ENCODE measurements around the gene ASXL2. TPM values are rescaled to one million over a fixed set of nuclear protein-coding genes. Genes with fewer than 3 reads are reported as not detected.
"Not testable (repeated sequence)": the region's sequence is repeated elsewhere in the genome, so short reads cannot be mapped to it uniquely, and the experiment has no call there.

ASXL2 gene
- total RNA-seq, 1 donor: 4.4 TPM

- H3K4me1 ChIP-seq (ENCODE audit: insufficient read depth, low read length): no peaks in the 10 kb centered on the region
- H3K9me3 ChIP-seq (ENCODE audit: low read depth, low read length): no peaks in the 10 kb centered on the region
- no peak overlapping the region for H3K4me3 ChIP-seq (ENCODE audit: low read length)
- H3K27me3 ChIP-seq (ENCODE audit: insufficient read depth, low read length): no peaks in the 10 kb centered on the region
These were observed 21.2 kb upstream of the ASXL2 start for GRCh38 chr2:25899404-25899970.

- no peaks in the 10 kb centered on the region for H3K4me1 ChIP-seq (ENCODE audit: insufficient read depth, low read length)
- no peak overlapping the region for H3K4me3 ChIP-seq (ENCODE audit: low read length)
These were observed 19.2 kb upstream of the ASXL2 start for GRCh38 chr2:25897506-25897905.

GRCh38 chr2:25896308-25896707 is 18.0 kb upstream of the ASXL2 start:
- not testable (repeated sequence) for H3K27me3 ChIP-seq (ENCODE audit: insufficient read depth, low read length); H3K9me3 ChIP-seq (ENCODE audit: low read depth, low read length); H3K4me3 ChIP-seq (ENCODE audit: low read length); H3K4me1 ChIP-seq (ENCODE audit: insufficient read depth, low read length)

More at GRCh38 chr2:25897506-25897905, 19.2 kb upstream of the ASXL2 start:
- H3K27me3 ChIP-seq (ENCODE audit: insufficient read depth, low read length): no peaks in the 10 kb centered on the region
- no peaks in the 10 kb centered on the region for H3K9me3 ChIP-seq (ENCODE audit: low read depth, low read length)

GRCh38 chr2:25895610-25896009 is 17.3 kb upstream of the ASXL2 start:
- Histone ChIP-seq H3K9me3 (ENCODE audit: low read depth, low read length) (no peaks in the 10 kb centered on the region), H3K4me3 (ENCODE audit: low read length) (no peak overlapping the region), H3K4me1 (ENCODE audit: insufficient read depth, low read length) (no peaks in the 10 kb centered on the region), H3K27me3 (ENCODE audit: insufficient read depth, low read length) (no peaks in the 10 kb centered on the region)

- H3K9me3 ChIP-seq (ENCODE audit: low read depth, low read length): no peaks in the 10 kb centered on the region
- no peaks in the 10 kb centered on the region for H3K4me1 ChIP-seq (ENCODE audit: insufficient read depth, low read length)
- H3K4me3 ChIP-seq (ENCODE audit: low read length): no peak overlapping the region
- no peaks in the 10 kb centered on the region for H3K27me3 ChIP-seq (ENCODE audit: insufficient read depth, low read length)
These were observed 16.7 kb upstream of the ASXL2 start for GRCh38 chr2:25895018-25895417.

GRCh38 chr2:25894135-25894830 is 16.0 kb upstream of the ASXL2 start:
- no peaks in the 10 kb centered on the region for H3K27me3 ChIP-seq (ENCODE audit: insufficient read depth, low read length)
- no peak overlapping the region for H3K4me3 ChIP-seq (ENCODE audit: low read length)

GRCh38 chr2:25891672-25892071 is 13.4 kb upstream of the ASXL2 start:
- Histone ChIP-seq H3K4me3 (ENCODE audit: low read length) (no peak overlapping the region), H3K9me3 (ENCODE audit: low read depth, low read length) (no peaks in the 10 kb centered on the region), H3K27me3 (ENCODE audit: insufficient read depth, low read length) (no peaks in the 10 kb centered on the region), H3K4me1 (ENCODE audit: insufficient read depth, low read length) (no peaks in the 10 kb centered on the region)

More at GRCh38 chr2:25894135-25894830, 16.0 kb upstream of the ASXL2 start:
- no peaks in the 10 kb centered on the region for H3K9me3 ChIP-seq (ENCODE audit: low read depth, low read length)
- no peaks in the 10 kb centered on the region for H3K4me1 ChIP-seq (ENCODE audit: insufficient read depth, low read length)

- no peaks in the 10 kb centered on the region for H3K4me1 ChIP-seq (ENCODE audit: insufficient read depth, low read length)
- H3K4me3 ChIP-seq (ENCODE audit: low read length): no peak overlapping the region
- H3K9me3 ChIP-seq (ENCODE audit: low read depth, low read length): no peaks in the 10 kb centered on the region
- H3K27me3 ChIP-seq (ENCODE audit: insufficient read depth, low read length): no peaks in the 10 kb centered on the region
These were observed 9.4 kb upstream of the ASXL2 start for GRCh38 chr2:25887624-25888242.

GRCh38 chr2:25885933-25886332 is 7.6 kb upstream of the ASXL2 start:
- H3K4me1 ChIP-seq (ENCODE audit: insufficient read depth, low read length): no peaks in the 10 kb centered on the region
- H3K9me3 ChIP-seq (ENCODE audit: low read depth, low read length): no peaks in the 10 kb centered on the region
- H3K4me3 ChIP-seq (ENCODE audit: low read length): no peak overlapping the region
- peaks cover 3% of the 10 kb centered on the region for H3K27me3 ChIP-seq (ENCODE audit: insufficient read depth, low read length)

GRCh38 chr2:25881764-25882163 is 3.5 kb upstream of the ASXL2 start:
- Histone ChIP-seq H3K9me3 (ENCODE audit: low read depth, low read length) (no peaks in the 10 kb centered on the region), H3K27me3 (ENCODE audit: insufficient read depth, low read length) (peaks cover 3% of the 10 kb centered on the region), H3K4me3 (ENCODE audit: low read length) (no peak overlapping the region), H3K4me1 (ENCODE audit: insufficient read depth, low read length) (peaks cover 10% of the 10 kb centered on the region)

- H3K4me3 ChIP-seq (ENCODE audit: low read length): peak overlapping the region; percentile 94
- no peaks in the 10 kb centered on the region for H3K9me3 ChIP-seq (ENCODE audit: low read depth, low read length)
- H3K4me1 ChIP-seq (ENCODE audit: insufficient read depth, low read length): peaks cover 17% of the 10 kb centered on the region
- H3K27me3 ChIP-seq (ENCODE audit: insufficient read depth, low read length): peaks cover 3% of the 10 kb centered on the region
These were observed 945 bp upstream of the ASXL2 start for GRCh38 chr2:25879133-25879730.

GRCh38 chr2:25877431-25878360 is 591 bp downstream of the ASXL2 start:
- peaks cover 3% of the 10 kb centered on the region for H3K27me3 ChIP-seq (ENCODE audit: insufficient read depth, low read length)
- H3K9me3 ChIP-seq (ENCODE audit: low read depth, low read length): no peaks in the 10 kb centered on the region
- peaks cover 17% of the 10 kb centered on the region for H3K4me1 ChIP-seq (ENCODE audit: insufficient read depth, low read length)
- peak overlapping the region; percentile 94 for H3K4me3 ChIP-seq (ENCODE audit: low read length)

GRCh38 chr2:25872134-25872533 is 6.2 kb downstream of the ASXL2 start:
- Histone ChIP-seq H3K27me3 (ENCODE audit: insufficient read depth, low read length) (no peaks in the 10 kb centered on the region), H3K9me3 (ENCODE audit: low read depth, low read length) (no peaks in the 10 kb centered on the region), H3K4me1 (ENCODE audit: insufficient read depth, low read length) (peaks cover 16% of the 10 kb centered on the region), H3K4me3 (ENCODE audit: low read length) (no peak overlapping the region)

- H3K4me3 ChIP-seq (ENCODE audit: low read length): no peak overlapping the region
- H3K4me1 ChIP-seq (ENCODE audit: insufficient read depth, low read length): peaks cover 6% of the 10 kb centered on the region
- no peaks in the 10 kb centered on the region for H3K9me3 ChIP-seq (ENCODE audit: low read depth, low read length)
These were observed 10.8 kb downstream of the ASXL2 start for GRCh38 chr2:25867396-25868003.

More at GRCh38 chr2:25867396-25868003, 10.8 kb downstream of the ASXL2 start:
- no peaks in the 10 kb centered on the region for H3K27me3 ChIP-seq (ENCODE audit: insufficient read depth, low read length)
